SU-DHL-6 (cell line): ENCODE results near the gene KRTAP1-5.
"Not testable (repeated sequence)": the region's sequence is repeated elsewhere in the genome, so short reads cannot be mapped to it uniquely, and the experiment has no call there.

Experiments used
- H2AFZ ChIP-seq: fragments of 200-600 bp; sonication (generic); 2 replicates; pipeline ENCODE4 v1.6.1; 2014; ENCODE audit warnings: low read depth, mild to moderate bottlenecking, moderate library complexity, mixed read lengths, antibody characterized with exemption, low read length; ENCODE audit not compliant: severe bottlenecking
- H3F3A ChIP-seq: fragments of 200-600 bp; shearing (Covaris generic); 2 replicates; pipeline ENCODE4 v1.6.0; 2016; ENCODE audit warnings: antibody characterized with exemption, mild to moderate bottlenecking; ENCODE audit not compliant: insufficient read depth
- H3K27ac ChIP-seq: fragments of 200-600 bp; sonication (generic); 2 replicates; pipeline ENCODE4 v1.5.1; 2016; ENCODE audit warnings: low read depth, mild to moderate bottlenecking, low read length, moderate library complexity, mixed read lengths
- H3K27me3 ChIP-seq: fragments of 200-600 bp; sonication (generic), shearing (Covaris generic); 2 replicates; pipeline ENCODE4 v1.6.0; 2014; ENCODE audit warnings: mild to moderate bottlenecking, low read length
- H3K36me3 ChIP-seq: fragments of 200-600 bp; sonication (generic); 2 replicates; pipeline ENCODE4 v1.6.1; 2014; ENCODE audit warnings: mild to moderate bottlenecking, low read length, mixed read lengths
- H3K4me2 ChIP-seq: fragments of 300-600, 200-600 bp; shearing (Covaris generic), sonication (generic); 2 replicates; pipeline ENCODE4 v1.6.0; 2014; ENCODE audit warnings: low read length, low read depth, mild to moderate bottlenecking; ENCODE audit not compliant: poor library complexity, severe bottlenecking
- H3K4me3 ChIP-seq: fragments of 200-600 bp; sonication (generic); 2 replicates; pipeline ENCODE4 v1.5.1; 2014; ENCODE audit warnings: antibody characterized with exemption, low read length, mild to moderate bottlenecking, mixed read lengths; ENCODE audit not compliant: insufficient read depth, poor library complexity, severe bottlenecking
- H3K79me2 ChIP-seq: fragments of 200-600 bp; sonication (generic); 2 replicates; pipeline ENCODE4 v1.6.1; 2014; ENCODE audit warnings: mild to moderate bottlenecking, low read length, moderate library complexity; ENCODE audit not compliant: insufficient read depth
- H3K9ac ChIP-seq: fragments of 200-600 bp; sonication (generic); 2 replicates; pipeline ENCODE4 v1.7.0; 2014; ENCODE audit warnings: mild to moderate bottlenecking, low read length
- H3K9me2 ChIP-seq: fragments of 200-600 bp; sonication (generic); replicated peaks from 2 replicates; pipeline ENCODE4 v1.6.1; 2014; ENCODE audit warnings: low read length; ENCODE audit not compliant: insufficient read depth
- H3K9me3 ChIP-seq: fragments of 200-600 bp; sonication (generic); 2 replicates; pipeline ENCODE4 v1.6.1; 2014; ENCODE audit warnings: low read length, mixed read lengths; ENCODE audit not compliant: insufficient read depth
- H4K20me1 ChIP-seq: fragments of 200-600 bp; sonication (generic); 2 replicates; pipeline ENCODE4 v1.6.1; 2014; ENCODE audit warnings: low read depth, mild to moderate bottlenecking, antibody characterized with exemption, low read length, moderate library complexity, mixed read lengths
- EZH2phosphoT487 ChIP-seq: fragments of 200-600 bp; sonication (generic), shearing (Covaris generic); conservative IDR thresholded peaks from 2 replicates; pipeline ENCODE4 v1.6.1; 2018; ENCODE audit warnings: mild to moderate bottlenecking, antibody characterized with exemption, low read length, moderate library complexity, mixed read lengths
- TF ChIP-seq, protein P1 (sequence below): fragments of 200-600 bp; sonication (generic); IDR thresholded peaks from one replicate; pipeline ENCODE4 v1.5.1; 2017; ENCODE audit warnings: antibody characterized with exemption, mild to moderate bottlenecking, low read length, moderate library complexity; ENCODE audit not compliant: insufficient read depth, poor library complexity, severe bottlenecking

KRTAP1-5 gene

DNA sequence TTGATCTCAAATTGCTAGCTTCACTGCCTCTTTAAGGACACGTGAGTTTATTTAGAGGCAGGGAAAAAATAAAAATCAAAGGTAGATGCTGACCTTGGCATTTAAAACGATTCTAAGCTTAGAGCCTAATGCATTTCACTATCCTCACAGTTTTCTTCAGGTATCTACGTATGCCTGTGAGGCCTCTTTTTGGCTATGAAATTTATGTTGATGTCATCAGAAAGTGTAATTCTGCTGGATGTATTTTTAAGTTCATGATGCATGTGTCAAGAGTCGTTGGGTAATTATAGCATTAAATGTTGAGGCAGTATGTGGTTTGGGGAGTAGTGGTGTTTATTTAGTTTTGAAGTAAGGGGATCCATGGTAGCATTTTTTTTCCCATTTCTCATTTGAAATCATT is 23.1 kb downstream of the KRTAP1-5 start:
- Histone ChIP-seq H3K36me3 (no peaks in the 10 kb centered on the region), H3K4me3 (no peak overlapping the region), H3K27me3 (no peaks in the 10 kb centered on the region), H3K9me2 (no peaks in the 10 kb centered on the region), H3K9ac (no peak overlapping the region), H3F3A (no peaks in the 10 kb centered on the region), H3K9me3 (no peaks in the 10 kb centered on the region), H3K4me2 (no peak overlapping the region), H2AFZ (no peak overlapping the region), H3K27ac (no peak overlapping the region), H3K79me2 (no peaks in the 10 kb centered on the region), H4K20me1 (no peaks in the 10 kb centered on the region)
- no peak for TF ChIP-seq EZH2phosphoT487
- TF ChIP-seq, protein P1, sequence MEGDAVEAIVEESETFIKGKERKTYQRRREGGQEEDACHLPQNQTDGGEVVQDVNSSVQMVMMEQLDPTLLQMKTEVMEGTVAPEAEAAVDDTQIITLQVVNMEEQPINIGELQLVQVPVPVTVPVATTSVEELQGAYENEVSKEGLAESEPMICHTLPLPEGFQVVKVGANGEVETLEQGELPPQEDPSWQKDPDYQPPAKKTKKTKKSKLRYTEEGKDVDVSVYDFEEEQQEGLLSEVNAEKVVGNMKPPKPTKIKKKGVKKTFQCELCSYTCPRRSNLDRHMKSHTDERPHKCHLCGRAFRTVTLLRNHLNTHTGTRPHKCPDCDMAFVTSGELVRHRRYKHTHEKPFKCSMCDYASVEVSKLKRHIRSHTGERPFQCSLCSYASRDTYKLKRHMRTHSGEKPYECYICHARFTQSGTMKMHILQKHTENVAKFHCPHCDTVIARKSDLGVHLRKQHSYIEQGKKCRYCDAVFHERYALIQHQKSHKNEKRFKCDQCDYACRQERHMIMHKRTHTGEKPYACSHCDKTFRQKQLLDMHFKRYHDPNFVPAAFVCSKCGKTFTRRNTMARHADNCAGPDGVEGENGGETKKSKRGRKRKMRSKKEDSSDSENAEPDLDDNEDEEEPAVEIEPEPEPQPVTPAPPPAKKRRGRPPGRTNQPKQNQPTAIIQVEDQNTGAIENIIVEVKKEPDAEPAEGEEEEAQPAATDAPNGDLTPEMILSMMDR = no peak

DNA sequence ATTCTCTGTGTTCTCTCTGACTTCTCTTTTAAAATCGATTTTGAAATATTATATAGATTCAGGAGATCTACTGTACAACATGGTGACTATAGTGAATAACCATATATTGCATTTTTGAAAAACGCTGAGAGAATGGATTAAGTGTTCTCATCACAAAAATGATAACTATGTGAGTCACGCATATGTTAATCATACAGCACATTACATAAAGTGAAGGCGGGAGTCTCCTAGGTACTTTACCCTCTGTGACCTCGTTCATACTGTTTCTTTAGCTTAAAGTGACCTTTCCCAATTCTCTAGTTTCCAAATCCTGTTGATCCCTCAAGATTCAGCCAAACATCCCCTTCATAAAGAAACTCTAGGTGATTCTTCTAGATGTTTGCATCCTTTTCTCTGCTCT is 24.2 kb downstream of the KRTAP1-5 start:
- no peak overlapping the region for H3K9ac ChIP-seq
- no peaks in the 10 kb centered on the region for H3K27me3 ChIP-seq
- H3K9me3 ChIP-seq = no peaks in the 10 kb centered on the region
- H3K36me3 ChIP-seq = no peaks in the 10 kb centered on the region
- no peak overlapping the region for H3K4me2 ChIP-seq
- H2AFZ ChIP-seq = no peak overlapping the region
- no peak overlapping the region for H3K27ac ChIP-seq
- no peaks in the 10 kb centered on the region for H3K79me2 ChIP-seq
- H3F3A ChIP-seq = no peaks in the 10 kb centered on the region
- H3K4me3 ChIP-seq = no peak overlapping the region
- no peaks in the 10 kb centered on the region for H4K20me1 ChIP-seq
- TF ChIP-seq EZH2phosphoT487 = no peak
- TF ChIP-seq, protein P1 = no peak
- no peaks in the 10 kb centered on the region for H3K9me2 ChIP-seq

DNA sequence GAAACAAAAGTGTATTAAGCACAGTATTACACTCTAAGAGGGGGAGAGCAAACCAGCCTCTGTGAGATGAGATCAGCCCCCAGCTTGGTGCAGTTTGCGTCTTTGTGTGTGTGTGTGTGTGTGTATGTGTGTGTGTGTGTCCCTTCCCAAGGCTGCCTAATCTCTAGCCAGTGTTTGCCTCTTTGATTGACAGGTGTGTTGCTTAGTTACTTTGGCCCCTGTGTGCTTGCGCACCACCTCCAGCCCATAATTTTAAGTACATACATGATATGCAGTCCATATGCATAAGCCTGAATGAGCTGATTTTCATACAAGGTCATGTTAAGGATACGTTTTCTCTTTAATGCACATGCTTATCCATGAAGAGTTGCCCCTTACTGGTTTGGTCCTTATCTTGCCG is 25.2 kb downstream of the KRTAP1-5 start:
- H3K9ac ChIP-seq = no peak overlapping the region
- H3F3A ChIP-seq = no peaks in the 10 kb centered on the region
- no peak overlapping the region for H2AFZ ChIP-seq
- H3K36me3 ChIP-seq = no peaks in the 10 kb centered on the region
- no peaks in the 10 kb centered on the region for H3K9me2 ChIP-seq
- H3K9me3 ChIP-seq = no peaks in the 10 kb centered on the region
- no peaks in the 10 kb centered on the region for H4K20me1 ChIP-seq
- H3K27me3 ChIP-seq = no peaks in the 10 kb centered on the region
- H3K79me2 ChIP-seq = no peaks in the 10 kb centered on the region
- TF ChIP-seq, protein P1 = no peak
- TF ChIP-seq EZH2phosphoT487 = no peak
- H3K4me2 ChIP-seq = no peak overlapping the region
- H3K27ac ChIP-seq = no peak overlapping the region
- H3K4me3 ChIP-seq = no peak overlapping the region

DNA sequence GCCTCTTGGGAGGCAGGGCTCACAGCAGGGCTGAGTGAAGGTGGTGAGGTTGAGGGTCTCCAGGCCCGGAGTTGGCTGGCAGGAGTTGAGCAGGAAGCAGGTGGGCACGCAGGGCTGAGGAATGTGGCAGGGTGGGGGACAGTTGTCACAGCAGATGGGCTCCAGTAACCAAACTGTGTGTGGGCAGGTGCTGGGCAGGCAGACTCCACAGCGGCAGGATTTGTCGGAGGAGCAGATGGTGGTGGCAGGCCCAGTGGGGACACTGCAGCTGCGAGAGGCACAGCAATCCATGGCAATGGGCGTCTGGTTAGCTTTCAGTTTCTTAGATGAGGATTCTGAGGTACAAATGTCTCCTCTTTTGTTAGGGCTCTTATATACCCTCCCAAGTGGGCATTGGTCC is 27.4 kb downstream of the KRTAP1-5 start, which contains the start of gene KRTAP3-2:
Gene KRTAP3-2, minus strand, starts transcription at position 344 of the 400 bp plus-strand sequence. Its CDS starts 53 bp downstream, at position 291.
- H3K9ac ChIP-seq, H3K4me2 ChIP-seq, H3K79me2 ChIP-seq, H3K27ac ChIP-seq, H3K9me3 ChIP-seq, H3K36me3 ChIP-seq, H3K27me3 ChIP-seq, H3K4me3 ChIP-seq, H2AFZ ChIP-seq, H3K9me2 ChIP-seq, H3F3A ChIP-seq, H4K20me1 ChIP-seq: not testable (repeated sequence)
